ENCODE data around the gene GAGE12J.
"Not testable (repeated sequence)": the region's sequence is repeated elsewhere in the genome, so short reads cannot be mapped to it uniquely, and the experiment has no call there.

Gene GAGE12J

DNA sequence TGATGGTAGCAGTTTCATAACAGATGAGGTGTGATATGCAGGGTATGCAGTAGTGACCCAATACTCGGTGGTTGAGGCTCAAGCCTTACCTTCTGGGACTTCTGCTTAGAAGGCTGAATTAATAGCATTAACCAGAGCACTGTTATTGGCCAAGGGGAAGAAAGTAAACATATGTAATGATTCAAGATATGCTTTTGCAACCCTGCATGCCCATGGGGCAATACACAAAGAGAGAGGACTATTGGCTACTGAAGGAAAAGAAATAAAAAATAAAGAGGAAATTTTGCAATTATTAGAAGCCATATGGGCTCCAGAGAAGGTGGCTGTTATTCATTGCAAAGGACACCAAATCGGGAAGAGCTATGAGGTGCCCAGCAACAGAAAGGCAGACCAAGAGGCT, 9.7 kb upstream of the GAGE12J start:
- DNase-seq = no peak

DNA sequence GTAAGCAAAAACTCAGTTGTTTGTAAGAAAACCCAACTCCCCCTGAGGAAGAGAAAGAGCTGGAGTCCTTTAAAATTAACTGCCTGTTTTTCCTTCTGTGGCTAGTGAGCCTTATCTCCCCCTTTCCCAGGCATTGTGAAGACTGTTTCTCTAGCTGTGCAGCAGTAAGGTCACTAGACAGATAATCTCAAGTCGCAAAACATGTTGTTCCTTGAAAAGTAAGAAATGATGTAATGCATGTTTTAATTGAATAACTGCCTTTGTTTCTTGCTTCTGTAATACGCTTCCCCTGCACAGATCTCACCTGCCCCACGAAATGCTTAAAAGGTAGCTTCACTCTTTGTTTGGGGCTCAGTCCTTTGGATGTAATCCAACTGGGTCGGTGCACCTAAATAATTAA, 5.8 kb upstream of the GAGE12J start:
- no peak for DNase-seq

DNA sequence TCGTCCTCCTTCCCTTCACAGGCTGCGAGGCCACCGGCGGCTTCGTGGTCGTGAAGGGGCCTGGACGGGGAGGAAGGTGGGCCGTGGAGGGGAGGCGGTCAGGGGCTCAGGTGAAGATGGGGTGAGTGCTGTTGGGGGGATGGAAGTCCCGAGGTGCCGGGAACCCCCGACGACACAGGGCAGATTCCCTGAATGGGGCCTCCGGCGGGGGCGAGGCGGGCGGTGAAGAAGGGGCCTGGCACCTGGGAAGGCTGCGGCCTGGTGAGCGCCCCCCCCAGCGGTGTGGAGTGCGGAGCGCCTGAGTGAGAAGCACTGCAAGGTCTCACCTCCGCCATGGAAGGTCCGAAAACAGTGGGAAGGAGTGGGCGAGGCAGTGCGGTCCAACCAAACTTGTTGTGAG, 429 bp downstream of the GAGE12J start:
- DNase-seq = not testable (repeated sequence)

DNA sequence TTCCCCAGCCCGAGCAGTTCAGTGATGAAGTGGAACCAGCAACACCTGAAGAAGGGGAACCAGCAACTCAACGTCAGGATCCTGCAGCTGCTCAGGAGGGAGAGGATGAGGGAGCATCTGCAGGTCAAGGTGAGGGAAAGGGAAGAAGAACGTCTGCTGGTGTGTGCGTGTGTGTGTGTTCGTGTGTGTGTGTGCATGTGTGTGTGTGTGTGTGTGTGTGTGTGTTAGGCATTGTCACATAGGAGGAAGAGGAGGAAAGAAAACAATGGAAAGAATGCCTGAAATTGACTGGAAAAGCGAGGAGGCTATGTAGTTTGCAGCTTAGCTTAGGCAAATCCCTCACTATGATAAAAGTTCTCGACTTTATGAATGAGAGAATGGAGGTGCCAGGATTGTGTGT, 1.9 kb downstream of the GAGE12J start:
- DNase-seq = not testable (repeated sequence)

DNA sequence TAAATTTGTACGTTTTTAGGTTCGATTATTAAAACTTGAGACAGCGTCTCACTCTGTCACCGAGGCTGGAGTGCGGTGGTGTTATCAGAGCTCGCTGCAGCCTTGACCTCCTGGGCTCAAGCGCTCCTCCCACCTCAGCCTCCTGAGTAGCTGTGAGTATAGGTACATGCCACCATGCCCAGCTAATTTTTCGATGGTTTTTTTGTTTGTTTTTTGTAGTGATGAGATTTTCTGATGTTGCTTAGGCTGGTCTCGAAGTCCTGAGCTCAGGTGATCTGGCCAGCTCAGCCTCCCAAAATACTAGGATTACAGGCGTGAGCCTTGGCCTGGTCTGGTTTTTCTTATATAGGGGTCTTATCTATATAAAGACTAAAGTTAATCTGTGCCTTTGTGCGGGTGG, 8.6 kb downstream of the GAGE12J start:
- not testable (repeated sequence) for DNase-seq

DNA sequence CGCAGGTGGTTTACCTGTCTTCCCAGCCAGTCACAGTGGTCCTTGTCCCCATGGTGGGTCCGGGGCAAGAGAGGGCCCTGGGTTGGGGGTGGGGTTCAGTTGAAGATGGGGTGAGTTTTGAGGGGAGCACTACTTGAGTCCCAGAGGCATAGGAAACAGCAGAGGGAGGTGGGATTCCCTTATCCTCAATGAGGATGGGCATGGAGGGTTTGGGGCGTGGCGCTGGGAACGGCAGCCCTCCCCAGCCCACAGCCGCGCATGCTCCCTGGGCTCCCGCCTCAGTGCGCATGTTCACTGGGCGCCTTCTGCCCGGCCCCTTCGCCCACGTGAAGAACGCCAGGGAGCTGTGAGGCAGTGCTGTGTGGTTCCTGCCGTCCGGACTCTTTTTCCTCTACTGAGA, 9.4 kb downstream of the GAGE12J start, which contains the start of gene GAGE13:
Gene GAGE13, plus strand, starts transcription at position 301 of the 400 bp plus-strand sequence. CDS start 1,156 bp downstream, outside the sequence.
- DNase-seq = not testable (repeated sequence)

DNA sequence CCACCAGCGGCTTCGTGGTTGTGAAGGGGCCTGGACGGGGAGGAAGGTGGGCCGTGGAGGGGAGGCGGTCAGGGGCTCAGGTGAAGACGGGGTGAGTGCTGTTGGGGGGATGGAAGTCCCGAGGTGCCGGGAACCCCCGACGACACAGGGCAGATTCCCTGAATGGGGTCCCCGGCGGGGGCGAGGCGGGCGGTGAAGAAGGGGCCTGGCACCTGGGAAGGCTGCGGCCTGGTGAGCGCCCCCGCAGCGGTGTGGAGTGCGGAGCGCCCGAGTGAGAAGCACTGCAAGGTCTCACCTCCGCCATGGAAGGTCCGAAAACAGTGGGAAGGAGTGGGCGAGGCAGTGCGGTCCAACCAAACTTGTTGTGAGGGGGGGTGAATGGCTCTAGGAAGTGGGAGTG, 10.0 kb downstream of the GAGE12J start:
- DNase-seq = not testable (repeated sequence)

DNA sequence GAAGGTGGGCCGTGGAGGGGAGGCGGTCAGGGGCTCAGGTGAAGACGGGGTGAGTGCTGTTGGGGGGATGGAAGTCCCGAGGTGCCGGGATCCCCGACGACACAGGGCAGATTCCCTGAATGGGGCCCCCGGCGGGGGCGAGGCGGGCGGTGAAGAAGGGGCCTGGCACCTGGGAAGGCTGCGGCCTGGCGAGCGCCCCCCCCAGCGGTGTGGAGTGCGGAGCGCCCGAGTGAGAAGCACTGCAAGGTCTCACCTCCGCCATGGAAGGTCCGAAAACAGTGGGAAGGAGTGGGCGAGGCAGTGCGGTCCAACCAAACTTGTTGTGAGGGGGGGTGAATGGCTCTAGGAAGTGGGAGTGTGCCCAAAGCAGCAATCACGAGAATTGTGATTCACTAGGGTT, 19.6 kb downstream of the GAGE12J start:
- not testable (repeated sequence) for DNase-seq

DNA sequence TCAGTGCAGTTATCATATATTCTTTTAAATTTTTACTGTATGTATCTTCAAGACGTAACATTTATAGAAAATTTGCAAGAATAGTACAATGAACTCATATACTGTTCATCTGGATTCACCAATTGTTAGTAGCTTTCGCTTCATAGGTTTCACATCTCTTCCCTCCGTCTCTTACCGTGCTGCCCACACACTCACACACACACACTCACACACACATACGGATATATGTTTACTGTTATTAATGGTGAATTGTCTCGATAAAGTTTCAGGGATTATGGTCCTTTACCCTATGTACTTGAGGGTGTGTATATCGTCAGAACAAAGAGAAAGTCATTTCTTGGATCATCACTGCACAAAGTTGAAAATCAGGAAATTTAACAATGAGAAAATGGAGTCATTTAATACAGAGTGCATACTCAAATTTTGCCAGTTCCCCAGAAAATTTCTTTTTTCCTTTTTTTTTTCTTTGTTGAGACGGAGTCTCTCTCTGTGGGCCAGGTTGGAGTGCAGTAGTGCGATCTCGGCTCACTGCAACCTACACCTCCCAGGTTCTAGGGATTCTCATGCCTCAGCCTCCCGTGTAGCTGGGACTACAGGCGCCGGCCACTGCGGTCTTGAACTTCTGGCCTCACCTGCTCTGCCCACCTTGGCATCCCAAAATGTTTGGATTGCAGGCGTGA, 22.8 kb downstream of the GAGE12J start:
- DNase-seq = not testable (repeated sequence)

DNA sequence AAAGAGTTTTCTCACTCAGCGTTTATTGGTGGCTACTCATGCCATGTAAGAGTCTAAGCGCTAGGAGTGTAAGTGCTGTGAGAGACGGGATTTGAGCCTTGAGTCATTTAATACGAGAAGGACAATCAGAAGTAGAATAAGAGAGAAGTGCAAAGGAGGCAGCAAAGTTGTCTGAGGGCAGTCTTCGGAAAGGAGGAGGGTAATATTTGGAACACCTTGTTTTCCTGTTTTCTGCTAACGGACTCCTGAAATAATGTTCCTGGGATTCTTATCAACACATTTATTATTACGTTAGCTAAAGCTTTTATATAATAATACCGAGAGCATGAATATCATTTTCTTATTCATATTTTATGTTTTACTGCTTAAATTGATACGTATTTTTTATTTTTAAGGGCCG, 23.6 kb downstream of the GAGE12J start:
- not testable (repeated sequence) for DNase-seq

DNA sequence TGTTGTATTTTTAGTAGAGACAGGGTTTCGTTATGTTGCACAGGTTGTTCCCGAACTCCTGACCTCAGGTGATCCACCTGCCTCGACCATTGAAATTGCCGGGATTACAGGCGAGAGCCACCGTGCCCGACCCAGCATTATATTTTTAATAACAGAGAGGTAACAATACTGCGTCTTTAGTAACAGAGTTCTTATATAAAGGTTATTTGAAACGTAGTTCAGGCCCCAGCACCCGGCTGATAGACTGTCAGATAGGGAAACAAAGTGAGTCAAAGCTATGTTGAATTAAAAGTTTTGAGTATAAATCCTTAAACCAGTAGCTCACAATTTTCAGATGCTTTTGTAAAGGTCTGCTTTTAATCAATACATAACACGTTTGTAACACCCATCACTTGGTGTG, 24.3 kb downstream of the GAGE12J start:
- DNase-seq = not testable (repeated sequence)

Measured in effector CD4-positive, alpha-beta T cell (primary cell).